ENCODE measurements around the gene FSD1. TPM values are rescaled to one million over a fixed set of nuclear protein-coding genes. Genes with fewer than 3 reads are reported as not detected.
A peak's percentile ranks its signal among the peaks of the same experiment; 100 is the strongest.

FSD1 gene
- total and polyA plus RNA-seq, 5 donors from 2014 or later, result 0.76 to 1.6 (median 1.0) TPM; not detected in 2

DNA sequence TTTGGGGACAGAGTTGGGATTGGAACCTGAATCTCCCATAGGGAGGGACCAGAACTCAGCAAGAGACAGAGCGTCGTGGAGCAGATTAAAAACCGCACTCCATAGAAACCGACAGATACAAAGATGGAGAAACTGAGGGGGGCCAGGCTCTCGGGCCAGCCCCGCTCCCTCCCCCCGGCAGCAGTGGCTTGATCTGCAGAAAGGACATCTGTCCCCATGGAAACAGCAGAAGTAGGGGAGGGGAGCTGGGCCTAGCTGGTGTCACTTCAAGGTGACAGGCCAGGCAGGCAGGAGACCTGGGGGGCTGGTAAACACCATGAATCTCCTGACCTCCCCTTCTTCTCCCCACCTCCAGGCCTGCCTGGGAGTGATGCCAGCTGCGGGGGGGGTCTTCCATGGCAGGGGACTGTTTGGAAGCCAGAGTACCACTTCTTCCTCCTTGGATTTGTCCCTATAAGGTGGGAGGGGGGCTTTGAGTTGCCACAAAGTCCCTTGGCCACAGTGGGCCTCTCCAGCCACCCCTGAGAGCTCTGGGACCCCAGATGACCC, 13.1 kb upstream of the FSD1 start:
- no peak overlapping the region for H3K27ac Mint-ChIP-seq
- H3K9me3 Mint-ChIP-seq, result no peaks in the 10 kb centered on the region
- DNase-seq, result no peak

DNA sequence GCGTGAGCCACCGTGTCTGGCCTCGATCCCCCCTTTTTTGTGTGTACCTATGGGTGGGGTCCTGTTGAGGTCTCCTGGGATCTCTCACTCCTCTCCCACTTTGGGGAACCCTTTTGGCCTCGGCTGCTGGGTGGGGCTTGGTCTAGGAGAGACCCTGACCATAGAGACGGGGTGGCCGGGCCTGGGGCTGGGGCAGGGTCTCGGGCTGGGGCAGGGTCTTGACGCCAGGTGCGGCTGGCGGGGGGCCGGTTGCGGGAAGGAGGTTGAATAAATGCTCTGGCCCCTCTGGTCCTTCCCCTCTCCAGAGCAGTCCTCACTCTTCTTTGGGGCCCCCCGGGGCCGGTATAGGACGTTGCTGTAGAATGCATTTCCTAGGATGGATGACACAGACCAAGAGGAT, 11.9 kb upstream of the FSD1 start:
- Mint-ChIP-seq H3K9me3 (peaks cover 0 to 1% (median 0%) of the 10 kb centered on the region in 7 donors), H3K36me3 (no peaks in the 10 kb centered on the region), H3K4me3 (no peak overlapping the region), H3K4me1 (no peaks in the 10 kb centered on the region), H3K27ac (no peak overlapping the region), H3K27me3 (peaks cover 4% of the 10 kb centered on the region)
- no peaks in the 10 kb centered on the region for H3K27me3 ChIP-seq (ENCODE audit: control insufficient read depth, insufficient read depth, low read length)
- H3K27ac ChIP-seq (ENCODE audit: insufficient read depth, low read length, poor library complexity, severe bottlenecking), result no peak overlapping the region
- H3K36me3 ChIP-seq (ENCODE audit: control insufficient read depth, insufficient read depth, low read length), result no peaks in the 10 kb centered on the region
- H3K9me3 ChIP-seq (ENCODE audit: control insufficient read depth in 2 of 2, low read length in 2 of 2), result no peaks in the 10 kb centered on the region
- DNase-seq (no peak), ATAC-seq (ENCODE audit: low read depth in 2 of 2) (no peak)
- H3K4me3 ChIP-seq (ENCODE audit: low read depth, low read length), result no peak overlapping the region
- H3K4me1 ChIP-seq (ENCODE audit: control insufficient read depth, insufficient read depth, low read length, poor library complexity, severe bottlenecking), result no peaks in the 10 kb centered on the region

More for the DNA sequence above, 13.1 kb upstream of the FSD1 start:
- Mint-ChIP-seq H3K4me1 (no peaks in the 10 kb centered on the region), H3K36me3 (no peaks in the 10 kb centered on the region), H3K4me3 (no peak overlapping the region), H3K27me3 (peaks cover 6% of the 10 kb centered on the region)
- H3K36me3 ChIP-seq (ENCODE audit: control insufficient read depth, insufficient read depth, low read length), result no peaks in the 10 kb centered on the region
- H3K9me3 ChIP-seq (ENCODE audit: control insufficient read depth in 2 of 2, low read length in 2 of 2), result no peaks in the 10 kb centered on the region
- H3K27me3 ChIP-seq (ENCODE audit: control insufficient read depth, insufficient read depth, low read length), result no peaks in the 10 kb centered on the region
- no peak for ATAC-seq (ENCODE audit: low read depth in 2 of 2)
- H3K4me3 ChIP-seq (ENCODE audit: low read depth, low read length), result no peak overlapping the region
- no peak overlapping the region for H3K27ac ChIP-seq (ENCODE audit: insufficient read depth, low read length, poor library complexity, severe bottlenecking)
- no peaks in the 10 kb centered on the region for H3K4me1 ChIP-seq (ENCODE audit: control insufficient read depth, insufficient read depth, low read length, poor library complexity, severe bottlenecking)

DNA sequence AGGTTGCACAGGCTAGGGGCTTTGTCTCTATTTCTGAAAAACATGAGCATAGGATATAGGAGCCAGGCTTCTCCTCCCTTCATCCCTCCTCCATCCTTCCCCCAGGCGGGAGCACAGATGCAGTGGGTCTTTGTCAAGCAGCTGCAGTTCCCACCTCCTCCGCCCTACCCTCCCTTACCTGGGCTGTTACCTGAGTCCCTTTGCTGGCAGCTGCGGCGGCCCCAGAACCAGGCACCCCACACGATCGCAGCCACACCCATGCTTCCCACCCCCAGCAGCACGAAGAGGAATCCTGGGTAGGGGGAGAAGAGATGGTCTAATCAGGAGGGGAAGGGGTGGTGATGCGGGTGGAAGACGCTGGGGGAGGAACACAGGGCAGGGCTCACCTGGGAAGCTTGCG, 10.0 kb upstream of the FSD1 start:
- DNase-seq, result no peak
- Mint-ChIP-seq H3K27me3 (peaks cover 4% of the 10 kb centered on the region), H3K27ac (peak overlapping the region in 1 of 3 donors; percentile 36), H3K36me3 (no peaks in the 10 kb centered on the region), H3K4me3 (no peak overlapping the region), H3K9me3 (peaks cover 0 to 2% (median 0%) of the 10 kb centered on the region in 7 donors), H3K4me1 (peaks cover 0 to 6% (median 4%) of the 10 kb centered on the region in 4 donors)
- Histone ChIP-seq H3K4me3 (ENCODE audit: low read depth, low read length) (no peak overlapping the region), H3K4me1 (ENCODE audit: control insufficient read depth, insufficient read depth, low read length, poor library complexity, severe bottlenecking) (no peaks in the 10 kb centered on the region), H3K36me3 (ENCODE audit: control insufficient read depth, insufficient read depth, low read length) (no peaks in the 10 kb centered on the region), H3K27ac (ENCODE audit: insufficient read depth, low read length, poor library complexity, severe bottlenecking) (no peak overlapping the region), H3K9me3 (ENCODE audit: control insufficient read depth in 2 of 2, low read length in 2 of 2) (no peaks in the 10 kb centered on the region), H3K27me3 (ENCODE audit: control insufficient read depth, insufficient read depth, low read length) (no peaks in the 10 kb centered on the region)
- ATAC-seq (ENCODE audit: low read depth in 2 of 2), result no peak

DNA sequence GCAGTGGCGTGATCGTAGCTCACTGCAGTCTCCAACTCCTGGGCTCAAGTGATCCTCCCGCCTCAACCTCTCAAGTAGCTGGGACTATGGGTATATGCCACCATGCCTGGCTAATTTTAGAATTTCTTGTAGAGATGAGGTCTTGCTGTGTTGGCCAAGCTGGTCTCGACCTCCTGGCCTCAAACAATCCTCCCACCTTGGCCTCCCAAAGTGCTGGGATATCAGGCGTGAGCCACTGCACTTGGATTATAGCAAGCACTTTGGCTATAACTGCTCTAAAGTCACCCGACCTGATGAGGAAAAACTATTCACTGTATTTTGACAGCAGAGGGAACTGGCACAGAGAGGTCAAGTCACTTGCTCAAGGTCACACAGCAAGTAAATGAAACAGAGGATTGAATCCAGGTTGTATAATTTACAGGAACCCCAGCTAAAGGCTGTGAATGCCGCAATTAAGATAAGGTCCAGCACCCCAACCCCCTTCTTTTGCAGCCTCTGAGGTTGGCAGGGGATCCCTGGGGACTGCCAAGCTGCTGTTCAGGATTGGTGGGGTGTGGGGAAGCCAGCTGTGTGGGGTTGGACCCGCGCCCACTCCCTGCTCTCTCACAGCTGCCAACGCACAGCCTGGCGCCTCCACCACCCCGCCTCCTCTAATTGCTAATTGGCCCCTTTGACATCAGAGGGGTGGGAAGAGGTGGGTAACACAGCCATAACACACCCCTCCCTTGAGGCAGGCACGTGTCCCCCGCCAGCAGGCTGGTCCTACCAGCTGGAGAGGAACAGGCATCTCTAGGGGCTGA, 8.2 kb upstream of the FSD1 start:
- Histone ChIP-seq H3K4me3 (ENCODE audit: low read depth, low read length) (no peak overlapping the region), H3K9me3 (ENCODE audit: control insufficient read depth in 2 of 2, low read length in 2 of 2) (no peaks in the 10 kb centered on the region), H3K4me1 (ENCODE audit: control insufficient read depth, insufficient read depth, low read length, poor library complexity, severe bottlenecking) (no peaks in the 10 kb centered on the region), H3K27ac (ENCODE audit: insufficient read depth, low read length, poor library complexity, severe bottlenecking) (no peak overlapping the region), H3K36me3 (ENCODE audit: control insufficient read depth, insufficient read depth, low read length) (no peaks in the 10 kb centered on the region), H3K27me3 (ENCODE audit: control insufficient read depth, insufficient read depth, low read length) (no peaks in the 10 kb centered on the region)
- no peak for DNase-seq
- H3K36me3 Mint-ChIP-seq, result no peaks in the 10 kb centered on the region
- H3K9me3 Mint-ChIP-seq, result peaks cover 0 to 2% (median 0%) of the 10 kb centered on the region in 7 donors
- H3K27me3 Mint-ChIP-seq, result peaks cover 4% of the 10 kb centered on the region
- no peak overlapping the region for H3K4me3 Mint-ChIP-seq
- H3K27ac Mint-ChIP-seq, result no peak overlapping the region
- peaks cover 0 to 16% (median 4%) of the 10 kb centered on the region in 4 donors for H3K4me1 Mint-ChIP-seq
- no peak for ATAC-seq (ENCODE audit: low read depth in 2 of 2)

DNA sequence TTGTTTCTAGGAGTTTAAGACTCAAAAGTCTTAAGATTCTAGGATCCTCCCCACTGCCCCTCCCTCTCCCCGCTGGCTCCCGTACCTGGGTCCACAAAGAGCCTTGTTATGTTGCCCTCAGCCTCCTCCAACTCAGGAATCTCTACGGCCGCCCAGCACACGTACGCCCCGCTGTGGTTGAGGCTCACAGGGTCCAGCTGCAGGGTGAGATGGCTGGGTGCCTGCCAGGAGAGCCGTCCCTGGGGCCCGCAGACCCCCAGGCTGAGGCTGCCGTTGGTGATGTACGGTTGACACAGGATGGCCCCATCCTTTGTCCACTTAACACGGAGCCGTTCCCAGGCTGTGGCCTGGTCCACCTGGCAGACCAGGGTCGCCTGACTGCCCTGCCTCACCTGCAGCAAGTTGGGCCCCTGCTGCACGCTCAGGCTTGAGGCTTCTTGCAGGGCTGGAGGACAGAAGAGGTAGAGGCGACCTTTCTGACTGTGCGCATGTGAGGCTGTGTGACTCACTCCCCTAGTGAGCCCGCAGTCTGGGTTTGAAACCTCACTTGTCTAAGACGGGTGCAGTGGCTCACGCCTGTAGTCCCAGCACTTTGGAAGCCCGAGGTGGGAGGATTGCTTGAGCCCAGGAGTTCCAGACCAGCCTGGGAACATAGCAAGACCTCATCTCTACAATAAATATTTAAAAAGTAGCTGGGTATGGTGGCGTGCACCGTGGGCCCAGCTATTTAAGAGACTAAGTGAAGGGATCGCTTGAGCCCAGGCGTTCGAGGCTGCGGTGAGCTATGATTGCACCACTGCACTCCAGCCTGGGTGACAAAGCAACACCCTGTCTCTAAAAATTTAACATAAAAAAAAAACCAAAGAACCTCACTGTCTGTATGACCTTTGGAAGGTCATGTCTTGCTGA, 6.2 kb upstream of the FSD1 start:
- no peak overlapping the region for H3K4me3 ChIP-seq (ENCODE audit: low read depth, low read length)
- H3K27ac ChIP-seq (ENCODE audit: insufficient read depth, low read length, poor library complexity, severe bottlenecking), result no peak overlapping the region
- Mint-ChIP-seq H3K36me3 (no peaks in the 10 kb centered on the region), H3K9me3 (peaks cover 0 to 2% (median 0%) of the 10 kb centered on the region in 7 donors), H3K27me3 (peaks cover 4% of the 10 kb centered on the region), H3K4me3 (peak overlapping the region in 1 of 4 donors; percentile 75), H3K4me1 (peaks cover 0 to 34% (median 11%) of the 10 kb centered on the region in 4 donors), H3K27ac (peak overlapping the region; percentile 32 to 65 (median 50))
- no peaks in the 10 kb centered on the region for H3K27me3 ChIP-seq (ENCODE audit: control insufficient read depth, insufficient read depth, low read length)
- H3K36me3 ChIP-seq (ENCODE audit: control insufficient read depth, insufficient read depth, low read length), result no peaks in the 10 kb centered on the region
- no peaks in the 10 kb centered on the region for H3K9me3 ChIP-seq (ENCODE audit: control insufficient read depth in 2 of 2, low read length in 2 of 2)
- no peak for DNase-seq
- H3K4me1 ChIP-seq (ENCODE audit: control insufficient read depth, insufficient read depth, low read length, poor library complexity, severe bottlenecking), result peaks cover 5% of the 10 kb centered on the region
- peak in 1 of 2 donors; percentile 31 for ATAC-seq (ENCODE audit: low read depth in 2 of 2)

DNA sequence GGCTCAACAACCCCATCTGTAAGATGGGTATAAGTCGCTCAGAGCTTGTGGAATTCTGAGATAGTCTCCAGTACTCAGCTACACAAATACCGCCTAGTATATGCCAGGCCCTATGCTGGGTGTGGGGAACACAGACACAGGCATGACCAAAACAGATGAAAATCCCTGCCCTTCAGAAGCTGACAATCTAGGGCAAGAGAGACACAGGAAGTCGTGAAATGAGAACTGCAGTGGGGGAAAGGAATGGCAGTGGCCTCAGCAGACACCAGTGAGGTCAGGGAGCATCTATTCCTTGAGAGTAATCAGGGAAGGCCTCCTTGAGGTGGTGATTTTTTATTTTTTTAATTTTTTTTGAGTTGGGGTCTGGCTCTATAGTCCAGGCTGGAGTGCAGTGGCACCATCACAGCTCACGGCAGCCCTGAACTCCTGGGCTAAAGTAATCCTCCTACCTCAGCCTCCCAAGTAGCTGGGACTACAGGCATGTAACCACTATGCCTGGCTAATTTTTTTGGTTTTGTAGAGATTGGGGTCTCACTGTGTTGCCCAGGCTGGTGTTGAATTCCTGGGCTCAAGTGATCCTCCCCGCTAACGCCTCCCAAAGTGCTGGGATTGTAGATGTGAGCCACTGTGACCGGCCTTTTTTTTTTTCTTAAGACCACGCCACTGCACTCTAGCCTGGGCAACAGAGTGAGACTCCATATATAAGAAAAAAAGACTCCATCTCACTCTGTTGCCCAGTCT, 5.4 kb upstream of the FSD1 start:
- no peak for ATAC-seq (ENCODE audit: low read depth in 2 of 2)
- H3K4me1 Mint-ChIP-seq, result peaks cover 0 to 41% (median 11%) of the 10 kb centered on the region in 4 donors
- peaks cover 4% of the 10 kb centered on the region for H3K27me3 Mint-ChIP-seq
- Histone ChIP-seq H3K4me3 (ENCODE audit: low read depth, low read length) (no peak overlapping the region), H3K4me1 (ENCODE audit: control insufficient read depth, insufficient read depth, low read length, poor library complexity, severe bottlenecking) (peaks cover 8% of the 10 kb centered on the region), H3K27ac (ENCODE audit: insufficient read depth, low read length, poor library complexity, severe bottlenecking) (no peak overlapping the region), H3K36me3 (ENCODE audit: control insufficient read depth, insufficient read depth, low read length) (no peaks in the 10 kb centered on the region), H3K27me3 (ENCODE audit: control insufficient read depth, insufficient read depth, low read length) (no peaks in the 10 kb centered on the region), H3K9me3 (ENCODE audit: control insufficient read depth in 2 of 2, low read length in 2 of 2) (no peaks in the 10 kb centered on the region)
- peak overlapping the region in 2 of 3 donors; percentile 50 to 65 for H3K27ac Mint-ChIP-seq
- H3K36me3 Mint-ChIP-seq, result no peaks in the 10 kb centered on the region
- H3K4me3 Mint-ChIP-seq, result peak overlapping the region in 2 of 4 donors; percentile 60 to 75
- peak in 1 of 3 donors; percentile 26 for DNase-seq
- peaks cover 0 to 2% (median 0%) of the 10 kb centered on the region in 7 donors for H3K9me3 Mint-ChIP-seq

DNA sequence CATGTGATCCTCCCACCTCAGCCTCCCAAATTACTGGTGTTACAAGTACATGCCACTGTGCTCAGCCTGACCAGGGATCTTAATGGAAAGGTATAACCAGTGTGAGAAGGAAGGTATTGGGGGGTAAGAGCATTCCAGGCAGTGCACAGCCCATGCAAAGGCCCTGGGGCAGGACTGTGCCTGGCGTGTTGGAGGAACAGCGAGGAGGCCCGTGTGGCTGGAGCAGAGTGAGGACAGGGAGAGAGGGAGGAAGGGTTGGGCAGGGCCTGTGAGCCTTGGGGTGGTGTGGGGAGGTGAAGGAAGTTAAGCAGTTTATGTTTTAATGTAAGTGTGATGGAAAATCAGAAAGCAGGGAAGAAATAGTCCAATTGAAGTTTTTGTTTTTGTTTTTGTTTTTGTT, 3.8 kb upstream of the FSD1 start:
- no peaks in the 10 kb centered on the region for H3K9me3 ChIP-seq (ENCODE audit: control insufficient read depth in 2 of 2, low read length in 2 of 2)
- no peaks in the 10 kb centered on the region for H3K36me3 ChIP-seq (ENCODE audit: control insufficient read depth, insufficient read depth, low read length)
- H3K9me3 Mint-ChIP-seq, result peaks cover 0 to 2% (median 0%) of the 10 kb centered on the region in 7 donors
- H3K4me1 ChIP-seq (ENCODE audit: control insufficient read depth, insufficient read depth, low read length, poor library complexity, severe bottlenecking), result peaks cover 15% of the 10 kb centered on the region
- DNase-seq, result no peak
- peak overlapping the region in 3 of 4 donors; percentile 56 to 91 (median 91) for H3K4me3 Mint-ChIP-seq
- no peak for ATAC-seq (ENCODE audit: low read depth in 2 of 2)
- H3K27me3 Mint-ChIP-seq, result peaks cover 6% of the 10 kb centered on the region
- H3K27ac ChIP-seq (ENCODE audit: insufficient read depth, low read length, poor library complexity, severe bottlenecking), result no peak overlapping the region
- peak overlapping the region in 1 of 3 donors; percentile 83 for H3K27ac Mint-ChIP-seq
- peaks cover 0 to 49% (median 11%) of the 10 kb centered on the region in 4 donors for H3K4me1 Mint-ChIP-seq
- H3K4me3 ChIP-seq (ENCODE audit: low read depth, low read length), result no peak overlapping the region
- H3K27me3 ChIP-seq (ENCODE audit: control insufficient read depth, insufficient read depth, low read length), result no peaks in the 10 kb centered on the region
- H3K36me3 Mint-ChIP-seq, result no peaks in the 10 kb centered on the region

Data from CD4-positive, CD25-positive, alpha-beta regulatory T cell (primary cell).